Stimulated activated naive CD8-positive, alpha-beta T cell treated with anti-CD3 and anti-CD28 coated beads, Interleukin-15, amount 100 ng/mL, for 72 hours (primary cell): Measurements from ENCODE around the gene SPSB2.
"Not testable (repeated sequence)": the region's sequence is repeated elsewhere in the genome, so short reads cannot be mapped to it uniquely, and the experiment has no call there.

Experiments
- ATAC-seq: fragments of 150-1000 bp; cut with Tn5 transposase; 2 replicates; pipeline ENCODE4 v1.10.0; 2021; ENCODE audit warnings: mild to moderate bottlenecking, moderate library complexity
- DNase-seq, 2 donors: peaks; one replicate each; pipeline ENCODE4 v3.0.0; 2021 to 2022
- H3K27ac Mint-ChIP-seq, 2 donors: one replicate each; pipeline ENCODE4 v1.8.0; 2022; ENCODE audit warnings: mild to moderate bottlenecking in 2 of 2, mixed read lengths in 2 of 2, moderate library complexity in 2 of 2
- H3K27me3 Mint-ChIP-seq: one replicate; pipeline ENCODE4 v1.8.0; 2022; ENCODE audit warnings: mixed read lengths
- H3K4me1 Mint-ChIP-seq: one replicate; pipeline ENCODE4 v1.8.0; 2022; ENCODE audit warnings: mild to moderate bottlenecking, mixed read lengths
- H3K4me3 Mint-ChIP-seq, 2 donors: one replicate each; pipeline ENCODE4 v1.8.0; 2022; ENCODE audit warnings: mild to moderate bottlenecking in 2 of 2, mixed read lengths in 2 of 2, moderate library complexity in 1 of 2
- H3K9me3 Mint-ChIP-seq, 2 donors: one replicate each; pipeline ENCODE4 v1.8.0; 2022; ENCODE audit warnings: mixed read lengths in 2 of 2

Gene SPSB2

DNA sequence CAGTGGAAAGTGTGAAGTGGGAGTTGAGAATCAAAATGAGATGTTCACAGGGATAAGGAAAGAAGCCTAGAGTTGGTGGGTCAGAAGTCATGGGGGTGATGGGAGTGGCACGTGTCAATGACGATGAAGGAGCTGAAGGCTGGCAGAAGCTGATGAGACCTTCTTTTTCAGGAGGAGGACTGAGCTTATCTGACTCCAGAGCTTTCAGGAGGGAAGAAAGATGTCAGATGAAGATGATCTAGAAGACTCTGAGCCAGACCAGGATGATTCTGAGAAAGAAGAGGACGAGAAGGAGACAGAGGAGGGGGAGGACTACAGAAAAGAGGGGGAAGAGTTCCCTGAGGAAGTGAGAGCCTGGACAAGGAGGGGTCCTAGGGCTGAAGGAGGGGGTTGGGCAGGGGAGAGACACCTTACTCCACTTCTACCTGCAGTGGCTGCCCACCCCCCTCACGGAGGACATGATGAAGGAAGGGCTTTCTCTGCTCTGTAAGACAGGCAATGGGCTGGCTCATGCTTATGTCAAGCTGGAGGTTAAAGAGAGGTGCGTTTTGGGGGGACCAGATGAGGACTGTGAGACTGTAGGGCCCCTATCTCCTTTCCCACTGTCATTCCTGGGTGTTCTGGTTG is 32.4 kb upstream of the SPSB2 start:
- H3K27ac Mint-ChIP-seq: no peak overlapping the region
- no peaks in the 10 kb centered on the region for H3K9me3 Mint-ChIP-seq
- no peak for DNase-seq
- ATAC-seq: no peak
- H3K4me3 Mint-ChIP-seq: no peak overlapping the region
- H3K27me3 Mint-ChIP-seq: no peaks in the 10 kb centered on the region
- H3K4me1 Mint-ChIP-seq: peaks cover 4% of the 10 kb centered on the region

DNA sequence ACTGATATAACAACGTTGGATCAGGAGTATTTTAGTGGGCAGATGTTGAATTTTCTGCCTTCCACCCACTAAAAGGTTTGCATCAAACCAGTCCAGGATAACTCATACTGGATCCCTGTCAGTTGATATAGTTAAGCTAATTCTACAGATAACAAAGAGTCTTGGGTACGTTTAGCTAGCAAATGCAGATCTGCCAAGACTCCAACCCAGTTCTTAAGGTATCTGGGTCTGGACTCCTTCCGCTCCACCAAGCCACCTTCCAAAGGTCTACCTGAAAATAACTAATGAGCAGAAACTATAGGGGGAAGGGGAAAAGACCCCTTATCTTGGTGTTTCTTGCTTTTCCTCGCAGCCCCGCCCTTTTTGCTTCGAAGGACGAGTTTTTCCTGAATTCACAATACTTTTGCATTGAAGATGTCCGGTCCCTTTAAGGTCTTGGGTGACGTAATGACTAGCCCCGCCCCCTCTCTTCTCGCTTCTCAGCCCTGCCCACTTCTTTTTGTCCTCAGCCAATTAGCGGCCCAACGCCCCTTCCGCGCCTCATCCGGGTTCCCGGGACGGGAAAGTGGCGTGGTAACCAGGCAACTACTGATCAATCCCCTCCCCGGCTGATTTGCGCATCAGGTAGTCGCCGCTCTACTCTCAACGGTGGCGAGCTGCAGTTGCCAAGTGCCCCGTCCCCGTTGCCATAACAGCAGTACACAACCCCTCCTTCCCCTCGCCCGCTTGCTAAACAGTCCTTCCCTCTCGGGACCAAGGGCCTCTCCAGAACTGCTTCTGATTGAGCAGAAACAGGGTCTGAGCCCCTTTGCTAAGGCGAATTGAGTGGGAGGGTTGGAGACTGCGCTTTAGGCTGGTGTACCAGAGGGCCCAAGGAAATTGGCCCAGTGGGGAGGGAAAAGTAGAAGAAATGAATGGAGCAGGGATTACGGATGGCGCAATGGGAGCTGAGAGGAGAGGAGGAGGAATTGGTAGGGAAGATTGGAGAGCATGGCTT is 31.5 kb upstream of the SPSB2 start, which contains the start of gene LRRC23:
Gene LRRC23, plus strand, starts transcription at position 543 of the 997 bp plus-strand sequence. CDS start 812 bp downstream, outside the sequence.
- ATAC-seq (peak; percentile 97), DNase-seq (peak; percentile 94 to 98)
- H3K4me1 Mint-ChIP-seq: peaks cover 12% of the 10 kb centered on the region
- no peaks in the 10 kb centered on the region for H3K9me3 Mint-ChIP-seq
- H3K27ac Mint-ChIP-seq: no peak within 1 kb of the TSS
- H3K27me3 Mint-ChIP-seq: no peaks in the 10 kb centered on the region
- no peak within 1 kb of the TSS for H3K4me3 Mint-ChIP-seq

DNA sequence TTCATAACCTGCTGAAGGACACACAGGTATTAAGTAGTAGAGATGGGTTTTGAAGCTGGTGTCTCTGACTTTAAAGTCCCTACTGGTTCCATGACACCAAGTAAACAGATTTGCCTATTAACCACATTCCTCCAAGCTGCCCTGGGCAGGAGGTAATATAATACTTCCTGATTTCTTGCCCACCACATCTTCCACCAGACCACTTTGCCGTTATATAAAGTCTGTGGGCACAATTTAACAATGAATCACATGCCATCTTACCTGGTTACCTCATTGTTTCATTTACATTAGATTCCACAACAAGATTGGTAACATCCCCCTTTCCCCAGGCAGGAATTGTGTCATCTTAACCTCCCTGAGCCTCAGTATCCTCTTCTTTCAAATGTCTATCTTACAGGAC is 30.6 kb upstream of the SPSB2 start:
- no peak for ATAC-seq

DNA sequence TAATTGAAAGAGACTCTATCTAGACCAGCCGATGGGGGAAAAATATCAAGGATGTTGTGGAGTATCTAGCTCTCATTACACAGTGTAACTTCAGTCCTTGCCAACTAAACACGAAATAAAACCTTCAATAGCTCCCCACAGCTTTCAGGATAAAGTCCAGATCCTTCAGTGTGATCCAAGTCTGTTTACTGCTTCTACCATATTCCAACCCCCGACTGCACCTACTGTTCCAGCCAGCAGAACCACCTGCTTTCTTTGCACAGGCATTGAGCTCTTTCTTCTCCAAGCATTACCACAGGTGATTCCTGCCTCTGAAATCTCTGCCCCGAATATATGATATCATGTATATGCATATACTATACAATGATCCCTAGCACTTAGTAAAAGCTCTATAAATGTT is 29.3 kb upstream of the SPSB2 start:
- no peak overlapping the region for H3K4me3 Mint-ChIP-seq
- DNase-seq: no peak
- no peak overlapping the region for H3K27ac Mint-ChIP-seq
- no peak for ATAC-seq
- H3K4me1 Mint-ChIP-seq: peaks cover 16% of the 10 kb centered on the region
- no peaks in the 10 kb centered on the region for H3K9me3 Mint-ChIP-seq
- H3K27me3 Mint-ChIP-seq: no peaks in the 10 kb centered on the region

More for the DNA sequence above, 30.6 kb upstream of the SPSB2 start:
- H3K27me3 Mint-ChIP-seq: no peaks in the 10 kb centered on the region
- no peak overlapping the region for H3K4me3 Mint-ChIP-seq
- no peak overlapping the region for H3K27ac Mint-ChIP-seq
- no peak for DNase-seq
- peaks cover 16% of the 10 kb centered on the region for H3K4me1 Mint-ChIP-seq
- no peaks in the 10 kb centered on the region for H3K9me3 Mint-ChIP-seq

DNA sequence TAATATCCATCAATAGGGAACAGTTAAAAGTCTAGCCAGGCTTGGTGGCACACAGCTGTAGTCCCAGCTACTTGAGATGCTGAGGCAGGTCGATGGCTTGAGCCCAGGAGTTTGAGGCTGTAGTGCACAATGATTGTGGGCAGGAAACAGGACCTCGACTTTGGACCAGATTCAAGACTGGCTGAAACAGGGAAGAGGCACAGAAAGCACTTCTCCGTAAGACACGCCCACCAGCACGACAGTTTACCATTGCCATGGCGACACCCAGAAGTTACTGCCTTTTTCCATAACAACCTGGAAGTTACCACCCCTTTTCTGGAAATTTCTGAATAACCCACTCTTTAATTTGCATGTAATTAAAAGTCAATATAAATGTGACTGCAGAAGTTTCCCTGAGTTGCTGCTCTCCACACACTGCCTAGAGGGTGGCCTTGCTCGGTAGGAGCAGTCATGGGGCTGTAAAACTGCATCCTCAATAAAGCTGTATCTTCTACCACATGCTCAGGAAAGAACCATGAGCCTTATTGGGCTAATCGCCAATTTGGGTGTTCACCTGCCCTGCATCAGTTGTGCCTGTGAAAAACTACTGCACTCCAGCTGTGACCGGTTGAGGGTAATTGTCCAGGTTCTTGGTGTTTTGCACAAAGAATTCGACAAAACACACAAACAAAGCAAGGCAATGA is 26.9 kb upstream of the SPSB2 start:
- H3K27me3 Mint-ChIP-seq: no peaks in the 10 kb centered on the region
- DNase-seq: peak in 1 of 2 donors; percentile 36
- H3K4me1 Mint-ChIP-seq: peaks cover 16% of the 10 kb centered on the region
- H3K9me3 Mint-ChIP-seq: no peaks in the 10 kb centered on the region
- H3K27ac Mint-ChIP-seq: peak overlapping the region in 1 of 2 donors; percentile 19
- no peak for ATAC-seq
- H3K4me3 Mint-ChIP-seq: no peak overlapping the region

DNA sequence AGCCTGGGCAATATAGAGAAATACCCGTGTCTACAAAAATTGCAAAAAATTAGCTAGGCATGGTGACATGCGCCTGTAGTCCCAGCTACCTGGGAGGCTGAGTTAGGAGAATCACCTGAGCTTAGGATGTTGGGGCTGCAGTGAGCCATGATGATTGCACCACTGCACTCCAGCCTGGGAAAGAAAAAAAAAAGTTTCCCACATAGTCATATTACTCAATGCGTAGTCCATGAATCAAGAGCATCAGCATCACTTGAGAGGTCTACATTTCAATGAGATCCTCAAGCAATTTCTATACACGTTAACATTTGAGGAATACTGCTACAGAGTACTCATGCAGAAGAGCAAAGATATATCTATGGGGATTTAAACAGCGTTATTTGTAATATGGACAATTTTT is 26.3 kb upstream of the SPSB2 start:
- no peak for ATAC-seq
- Mint-ChIP-seq H3K9me3 (no peaks in the 10 kb centered on the region), H3K4me1 (peaks cover 16% of the 10 kb centered on the region), H3K27ac (no peak overlapping the region), H3K4me3 (no peak overlapping the region), H3K27me3 (no peaks in the 10 kb centered on the region)
- DNase-seq: no peak

DNA sequence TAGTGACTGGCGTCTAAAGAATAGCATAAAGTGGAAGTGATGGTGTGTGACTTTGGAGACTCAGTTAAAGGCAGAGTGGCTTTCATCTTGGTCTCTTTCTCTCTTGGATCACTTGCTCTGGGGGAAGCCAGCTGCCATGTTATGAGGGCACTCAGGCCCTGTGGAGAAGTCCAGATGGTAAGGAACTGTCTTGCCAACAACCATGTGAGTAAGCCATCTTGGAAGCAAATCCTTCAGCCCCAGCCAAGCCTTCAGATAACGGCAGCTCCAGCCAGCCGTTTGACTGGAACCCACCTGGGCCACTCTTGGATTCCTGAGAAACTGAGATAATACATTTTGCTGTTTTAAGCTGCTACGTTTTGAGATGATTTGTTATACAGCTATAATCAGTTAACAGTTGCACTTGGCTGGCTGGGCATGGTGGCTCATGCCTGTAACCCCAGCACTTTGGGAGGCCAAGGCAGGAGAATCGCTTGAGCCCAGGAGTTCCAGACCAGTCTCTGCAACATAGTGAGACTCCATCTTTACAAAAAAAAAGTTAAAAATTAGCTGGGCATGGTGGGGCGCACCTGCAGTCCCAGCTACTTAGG is 23.8 kb upstream of the SPSB2 start:
- Mint-ChIP-seq H3K4me1 (peaks cover 25% of the 10 kb centered on the region), H3K27ac (no peak overlapping the region), H3K9me3 (no peaks in the 10 kb centered on the region), H3K27me3 (no peaks in the 10 kb centered on the region), H3K4me3 (no peak overlapping the region)
- DNase-seq: no peak
- no peak for ATAC-seq

DNA sequence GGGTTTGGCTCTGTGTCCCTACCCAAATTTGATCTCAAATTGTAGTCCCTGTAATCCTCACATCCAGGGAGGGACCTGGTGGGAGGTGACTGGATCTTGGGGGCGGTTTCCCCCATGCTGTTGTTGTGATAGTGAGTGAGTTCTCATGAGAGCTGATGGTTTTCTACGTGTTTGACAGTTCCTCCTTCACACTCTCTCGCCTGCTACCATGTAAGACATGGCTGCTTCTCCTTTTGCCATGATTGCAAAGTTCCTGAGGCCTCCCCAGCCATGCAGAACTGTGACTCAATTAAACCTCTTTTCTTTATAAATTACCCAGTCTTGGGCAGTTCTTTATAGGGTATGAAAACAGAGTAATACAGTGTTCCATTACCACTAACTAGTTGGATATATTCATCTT is 21.2 kb upstream of the SPSB2 start:
- Mint-ChIP-seq H3K9me3 (no peaks in the 10 kb centered on the region), H3K27me3 (no peaks in the 10 kb centered on the region), H3K4me3 (no peak overlapping the region), H3K27ac (no peak overlapping the region), H3K4me1 (peaks cover 31% of the 10 kb centered on the region)
- ATAC-seq (no peak), DNase-seq (no peak)

DNA sequence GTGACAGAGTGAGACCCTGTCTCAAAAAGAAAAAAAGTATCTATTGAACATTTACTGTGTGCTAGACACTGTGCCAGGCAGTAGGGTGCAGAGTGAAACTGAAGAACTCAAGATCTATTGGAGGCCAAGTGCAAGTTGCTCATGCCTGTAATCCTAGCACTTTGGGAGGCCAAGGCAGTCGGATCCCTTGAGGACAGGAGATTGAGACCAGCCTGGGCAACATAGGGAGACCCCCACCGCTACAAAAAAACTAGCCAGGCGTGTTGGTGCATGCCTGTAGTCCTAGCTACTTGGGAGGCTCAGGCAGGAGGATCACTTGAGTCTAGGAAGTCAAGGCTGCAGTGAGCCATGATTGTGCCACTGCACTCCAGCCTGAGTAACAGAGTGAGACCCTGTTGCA is 19.6 kb upstream of the SPSB2 start:
- H3K27ac Mint-ChIP-seq: peak overlapping the region in 1 of 2 donors; percentile 15
- H3K27me3 Mint-ChIP-seq, DNase-seq, H3K9me3 Mint-ChIP-seq, ATAC-seq: not testable (repeated sequence)
- H3K4me3 Mint-ChIP-seq: peak overlapping the region; percentile 86 to 90
- H3K4me1 Mint-ChIP-seq: peaks cover 30% of the 10 kb centered on the region

DNA sequence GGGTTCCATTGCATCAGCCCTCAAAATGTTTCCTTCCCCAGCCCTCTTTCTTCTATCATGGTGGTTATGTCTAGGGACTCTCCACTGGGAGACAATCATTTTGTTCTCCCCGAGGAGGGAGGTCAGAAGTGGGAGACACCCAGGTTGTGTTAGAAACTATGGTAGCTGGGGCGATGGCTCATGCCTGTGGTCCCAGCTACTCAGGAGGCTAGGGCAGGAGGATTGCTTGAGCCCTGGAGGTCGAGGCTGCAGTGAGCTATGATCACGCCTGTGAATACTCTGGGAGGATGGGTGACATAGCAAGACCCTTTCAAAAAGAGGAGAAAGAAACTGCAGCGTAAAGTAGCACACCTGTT is 18.5 kb upstream of the SPSB2 start:
- Mint-ChIP-seq H3K4me3 (peak overlapping the region; percentile 86 to 90), H3K9me3 (no peaks in the 10 kb centered on the region), H3K27me3 (no peaks in the 10 kb centered on the region), H3K27ac (peak overlapping the region; percentile 92 to 98), H3K4me1 (peaks cover 30% of the 10 kb centered on the region)
- ATAC-seq (peak; percentile 39), DNase-seq (peak in 1 of 2 donors; percentile 54)

DNA sequence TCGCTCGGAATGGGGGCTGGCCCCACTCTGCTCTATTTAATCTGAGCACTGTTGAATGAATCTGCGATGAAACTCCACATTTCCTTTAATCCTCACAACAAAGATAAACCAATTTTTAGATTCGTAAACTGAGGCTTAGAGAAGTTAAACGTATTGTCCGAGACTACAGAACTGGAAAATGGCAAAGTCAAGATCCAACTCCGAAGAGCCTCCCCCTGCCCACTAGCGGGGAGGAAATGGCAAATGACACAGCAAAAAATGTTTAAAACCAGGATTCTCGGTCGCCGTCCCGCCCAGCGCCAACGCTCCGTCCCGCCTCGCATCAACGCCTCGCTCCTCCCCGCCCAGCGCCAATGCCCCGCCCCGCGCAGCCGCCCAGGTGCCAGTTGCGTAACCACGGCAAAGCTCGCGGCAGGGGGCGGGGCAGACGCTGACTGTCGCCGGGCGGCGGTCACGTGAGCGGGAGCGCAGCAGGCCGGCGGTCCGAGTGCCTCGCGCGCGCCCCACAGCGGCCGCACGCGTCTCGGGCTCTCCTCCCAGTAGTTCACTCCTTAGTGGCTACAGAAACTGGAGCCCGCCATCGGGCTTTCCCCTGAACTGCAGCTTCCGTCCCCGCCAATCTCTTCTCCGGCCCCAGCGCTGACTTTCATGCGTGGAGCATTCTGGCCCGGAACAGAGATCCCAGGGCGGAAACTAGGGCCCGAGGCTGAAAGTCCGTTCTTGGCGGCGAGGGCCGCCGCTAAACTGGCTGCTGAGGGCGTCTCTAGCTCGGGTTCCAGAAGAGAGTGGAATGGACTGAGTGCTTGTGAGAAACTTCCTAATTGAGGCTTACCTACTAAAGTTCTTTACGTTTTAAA is 17.9 kb upstream of the SPSB2 start:
- peak; percentile 97 for ATAC-seq
- Mint-ChIP-seq H3K27me3 (no peaks in the 10 kb centered on the region), H3K27ac (peak overlapping the region; percentile 92 to 98), H3K4me1 (peaks cover 30% of the 10 kb centered on the region), H3K9me3 (no peaks in the 10 kb centered on the region), H3K4me3 (peak overlapping the region; percentile 86 to 90)
- peak; percentile 99 for DNase-seq

DNA sequence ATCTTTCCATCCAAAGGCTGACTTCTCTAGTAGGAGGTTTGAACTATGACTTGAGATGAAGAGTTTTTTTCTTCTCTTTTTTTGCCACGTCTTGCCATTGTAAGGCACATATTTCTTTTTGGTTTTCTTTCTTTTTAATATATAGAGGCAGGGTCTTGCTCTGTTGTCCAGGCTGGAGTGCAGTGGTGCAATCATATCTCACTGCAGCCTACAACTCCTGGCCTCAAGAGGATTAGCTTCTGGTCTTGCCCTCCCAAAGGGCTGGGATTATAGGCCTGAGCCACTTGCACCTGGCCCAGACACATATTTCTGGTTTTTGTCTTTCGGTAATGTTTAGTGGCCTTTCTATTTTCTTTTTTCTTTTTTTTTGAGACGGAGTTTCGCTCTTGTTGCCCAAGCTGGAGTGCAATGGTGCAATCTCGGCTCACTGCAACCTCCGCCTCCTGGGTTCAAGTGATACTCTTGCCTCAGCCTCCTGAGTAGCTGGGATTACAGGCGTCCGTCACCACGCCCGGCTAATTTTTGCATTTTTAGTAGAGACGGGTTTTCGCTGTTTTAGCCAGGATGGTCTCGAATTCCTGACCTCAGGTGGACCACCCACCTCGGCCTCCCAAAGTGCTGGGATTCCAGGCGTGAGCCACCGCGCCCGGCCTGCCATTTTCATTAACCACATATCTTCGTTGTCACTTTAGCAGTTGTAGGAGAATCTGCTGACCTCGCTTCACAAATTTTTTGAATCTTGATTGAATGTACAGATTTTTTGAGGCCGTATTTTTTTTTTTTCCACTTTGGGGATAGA is 16.9 kb upstream of the SPSB2 start:
- peaks cover 30% of the 10 kb centered on the region for H3K4me1 Mint-ChIP-seq
- DNase-seq, H3K27me3 Mint-ChIP-seq, ATAC-seq, H3K9me3 Mint-ChIP-seq: not testable (repeated sequence)
- H3K4me3 Mint-ChIP-seq: peak overlapping the region; percentile 86 to 90
- peak overlapping the region in 1 of 2 donors; percentile 98 for H3K27ac Mint-ChIP-seq

DNA sequence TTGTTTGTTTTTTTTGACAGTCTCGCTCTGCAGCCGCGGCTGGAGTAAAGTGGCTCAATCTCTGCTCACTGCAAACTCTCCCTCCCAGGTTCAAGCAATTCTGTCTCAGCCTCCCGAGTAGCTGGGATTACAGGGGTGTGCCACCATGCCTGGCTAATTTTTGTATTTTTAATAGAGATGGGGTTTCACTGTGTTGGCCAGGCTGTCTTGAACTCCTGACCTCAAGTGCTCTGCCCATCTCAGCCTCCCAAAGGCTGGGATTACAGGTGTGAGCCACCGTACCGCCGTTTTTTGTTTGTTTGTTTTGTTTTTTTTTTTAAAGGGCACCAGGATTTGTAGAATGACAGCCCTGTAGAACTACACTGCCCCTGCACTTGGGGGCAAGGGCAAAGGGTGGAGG is 15.7 kb upstream of the SPSB2 start:
- H3K27me3 Mint-ChIP-seq, ATAC-seq, DNase-seq: not testable (repeated sequence)

DNA sequence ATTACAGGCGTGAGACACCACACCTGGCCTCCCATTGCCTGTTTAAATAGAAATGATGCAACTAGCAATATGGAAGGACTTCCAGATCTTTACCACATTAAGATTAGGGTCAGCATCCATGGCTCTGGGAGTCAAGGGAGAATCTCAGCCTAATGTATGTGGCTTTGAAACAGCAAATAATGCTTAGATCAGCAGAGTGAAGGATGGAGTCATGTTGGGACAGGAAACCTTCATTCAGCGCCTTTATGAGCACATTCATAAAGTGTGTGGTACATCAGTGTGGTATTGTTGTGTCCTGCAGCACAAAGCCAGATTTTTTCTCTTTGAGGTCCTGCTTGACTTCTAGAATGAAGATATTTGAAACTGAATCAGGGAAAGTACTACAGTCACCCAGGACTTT is 15.3 kb upstream of the SPSB2 start:
- Mint-ChIP-seq H3K27ac (peak overlapping the region in 1 of 2 donors; percentile 27), H3K27me3 (no peaks in the 10 kb centered on the region)

More for the DNA sequence above, 15.7 kb upstream of the SPSB2 start:
- H3K4me1 Mint-ChIP-seq: peaks cover 30% of the 10 kb centered on the region
- not testable (repeated sequence) for H3K27ac Mint-ChIP-seq, H3K4me3 Mint-ChIP-seq, H3K9me3 Mint-ChIP-seq

More for the DNA sequence above, 15.3 kb upstream of the SPSB2 start:
- DNase-seq (no peak), ATAC-seq (no peak)
- Mint-ChIP-seq H3K4me3 (no peak overlapping the region), H3K4me1 (peaks cover 30% of the 10 kb centered on the region), H3K9me3 (no peaks in the 10 kb centered on the region)
